ENCODE results near the gene KANK3. TPM values are rescaled to one million over a fixed set of nuclear protein-coding genes. Genes with fewer than 3 reads are reported as not detected.
"Not testable (repeated sequence)": the region's sequence is repeated elsewhere in the genome, so short reads cannot be mapped to it uniquely, and the experiment has no call there.

The KANK3 gene
- 10 to 100 TPM in 5 of 10 donors, 1 to 10 TPM in 5; 5.1 to 14.8 (median 9.6) TPM for polyA plus RNA-seq (ENCODE audit: insufficient read length in 10 of 10)
- long read RNA-seq, donor 1, transcript KANK3-201 (11 exons, 2,787 nt), result major isoform, 5 of 6 reads
- long read RNA-seq, donor 1, partial matches to known transcripts, result 0 of 6 reads
- long read RNA-seq, donor 1, other reads (novel, unspliced or antisense), result 0 of 6 reads
- long read RNA-seq, donor 2, partial matches to known transcripts, result 0 of 2 reads
- long read RNA-seq, donor 2, other reads (novel, unspliced or antisense), result 0 of 2 reads
- long read RNA-seq, donor 3, result 0 reads
- long read RNA-seq, donor 4, partial matches to known transcripts, result 40 of 89 reads
- long read RNA-seq, donor 4, other reads (novel, unspliced or antisense), result 45 of 89 reads
- long read RNA-seq, donor 5, partial matches to known transcripts, result 9 of 9 reads
- long read RNA-seq, donor 5, other reads (novel, unspliced or antisense), result 0 of 9 reads
- long read RNA-seq, donor 6, partial matches to known transcripts, result 0 of 5 reads
- long read RNA-seq, donor 6, other reads (novel, unspliced or antisense), result 0 of 5 reads
- long read RNA-seq, donor 7, partial matches to known transcripts, result 0 of 4 reads
- long read RNA-seq, donor 7, other reads (novel, unspliced or antisense), result 0 of 4 reads
- long read RNA-seq, donor 8, partial matches to known transcripts, result 140 of 156 reads
- long read RNA-seq, donor 8, other reads (novel, unspliced or antisense), result 15 of 156 reads
- long read RNA-seq, donor 9, partial matches to known transcripts, result 0 of 3 reads
- long read RNA-seq, donor 9, other reads (novel, unspliced or antisense), result 0 of 3 reads

DNA sequence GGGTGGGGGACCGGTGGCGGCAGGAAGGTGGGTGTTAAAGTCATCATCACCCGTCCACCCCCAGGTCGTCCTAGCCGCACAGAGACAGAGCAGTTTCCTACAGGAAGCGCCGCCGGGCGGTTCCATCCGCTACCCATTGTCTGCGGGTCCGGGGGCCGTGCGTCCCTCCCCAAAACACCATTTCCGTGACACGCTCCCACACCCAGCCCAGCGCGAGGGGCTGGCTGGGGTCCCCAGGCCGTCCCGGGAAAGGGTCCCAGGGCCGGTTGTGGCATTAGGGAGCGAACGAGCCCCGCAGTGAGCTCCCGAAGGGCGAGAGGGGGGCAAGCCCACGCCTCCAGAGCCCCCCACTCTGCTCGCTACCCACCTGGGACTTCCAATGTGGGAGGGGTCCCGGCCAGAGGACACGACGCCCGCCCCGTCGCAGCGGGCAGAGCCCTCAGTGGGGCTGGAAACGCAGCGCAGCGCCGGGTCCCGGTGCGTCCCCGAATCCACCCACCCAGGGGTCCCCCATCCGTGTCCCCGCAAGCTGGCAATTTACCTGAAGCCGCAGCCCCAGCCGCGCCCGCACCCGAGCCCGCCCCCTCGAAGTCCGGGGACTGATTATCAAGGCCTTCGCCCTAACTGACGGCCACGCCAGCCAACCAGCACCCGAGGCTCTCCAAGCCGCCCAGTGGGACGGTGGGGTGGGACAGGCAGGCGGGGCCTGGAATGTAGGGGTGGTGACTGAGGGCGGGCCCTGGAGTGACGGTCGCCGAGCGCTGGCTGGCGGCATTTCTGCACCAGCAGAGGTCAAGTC is at the start of gene KANK3:
Gene KANK3, minus strand, starts transcription at position 579 of the 799 bp plus-strand sequence. CDS start 5,434 bp downstream, outside the sequence.
- peak; percentile 85 to 91 (median 87) for DNase-seq

DNA sequence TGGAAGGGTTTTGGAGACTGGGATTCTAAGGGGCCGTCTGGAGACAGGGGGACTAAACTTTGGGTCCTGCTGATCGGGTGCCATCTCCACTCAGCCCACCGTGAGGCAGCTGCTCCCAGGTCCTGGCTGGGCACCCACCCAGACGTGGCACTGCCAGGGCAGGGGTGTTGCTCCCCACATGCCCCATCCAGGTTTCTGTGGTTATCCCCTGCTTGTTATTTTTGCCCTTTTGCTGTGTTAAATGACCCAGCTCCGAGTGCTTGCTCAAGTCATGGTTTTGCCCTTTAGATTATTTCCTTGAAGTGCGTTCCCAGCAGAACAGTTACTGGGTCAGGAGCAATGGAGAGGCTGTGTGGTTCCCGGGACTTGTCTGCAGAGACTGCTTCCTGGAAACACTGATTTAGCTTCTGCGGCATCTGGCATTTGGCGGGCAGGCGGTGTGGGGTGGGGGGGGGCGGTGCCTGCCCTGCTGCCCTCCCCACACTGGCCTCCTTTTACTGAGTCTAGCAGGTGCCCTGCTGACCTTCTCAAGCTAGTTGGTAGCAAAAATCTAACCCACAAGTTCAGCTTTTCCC is 49.0 kb upstream of the KANK3 start:
- no peak for DNase-seq

DNA sequence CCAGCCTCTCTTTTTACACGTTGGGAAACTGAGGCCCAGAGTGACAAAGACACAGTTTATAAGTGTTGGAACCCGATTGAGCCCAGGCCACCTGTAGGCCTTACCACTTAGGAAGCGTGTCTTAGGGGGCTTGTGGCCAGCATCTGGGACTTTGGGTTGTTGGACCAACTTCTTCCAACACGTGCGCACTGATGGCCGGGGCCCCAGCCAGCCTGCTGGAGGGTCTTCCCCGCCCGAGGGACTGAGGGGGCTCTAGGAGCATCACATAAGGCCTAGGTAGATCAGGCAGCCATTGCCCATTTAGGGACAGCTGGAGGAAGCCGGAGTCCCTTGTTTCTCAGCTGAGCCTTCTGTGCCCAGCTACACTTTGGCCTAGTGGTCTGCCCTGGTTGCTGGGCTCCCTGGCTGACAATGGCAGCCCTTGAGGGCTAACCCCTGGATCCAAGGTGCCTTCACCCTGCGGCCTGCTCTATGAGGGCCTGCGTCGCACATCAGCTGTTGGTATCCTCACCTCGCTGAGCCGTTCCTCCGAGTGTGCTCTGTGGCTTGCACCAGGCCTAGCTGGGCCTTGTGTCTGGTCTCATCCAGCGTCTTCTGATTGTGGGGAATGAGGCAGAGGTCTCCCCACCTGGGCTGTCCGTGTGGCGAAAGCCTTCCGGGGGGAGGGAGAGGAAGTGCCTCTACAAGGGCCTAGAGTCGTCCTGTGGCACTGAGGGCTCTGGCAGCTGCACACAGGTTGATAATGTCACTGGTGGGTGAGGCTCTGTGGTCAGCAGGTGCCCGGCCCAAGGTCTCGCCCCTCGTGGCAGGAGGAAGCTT is 48.3 kb upstream of the KANK3 start:
- DNase-seq, result no peak

DNA sequence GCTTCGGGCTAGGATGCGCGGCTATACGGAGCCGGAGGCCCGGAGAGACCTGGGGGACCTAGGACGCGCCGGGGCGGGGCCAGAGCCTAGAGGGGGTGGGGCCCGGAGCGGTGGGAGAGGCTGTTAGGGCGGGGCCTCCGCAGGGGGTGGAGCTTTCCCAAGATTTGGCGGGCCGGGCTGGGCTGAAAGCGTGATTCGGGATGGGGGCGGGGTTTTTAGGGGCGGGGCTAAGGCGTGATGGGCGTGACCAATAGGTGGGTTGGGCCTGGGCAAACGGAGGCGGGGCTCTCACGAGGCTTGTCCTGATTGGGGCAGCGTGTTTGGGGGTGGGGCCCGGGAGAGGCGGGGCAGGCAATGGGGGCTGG is 47.5 kb upstream of the KANK3 start:
- DNase-seq, result peak; percentile 86 to 93 (median 91)

DNA sequence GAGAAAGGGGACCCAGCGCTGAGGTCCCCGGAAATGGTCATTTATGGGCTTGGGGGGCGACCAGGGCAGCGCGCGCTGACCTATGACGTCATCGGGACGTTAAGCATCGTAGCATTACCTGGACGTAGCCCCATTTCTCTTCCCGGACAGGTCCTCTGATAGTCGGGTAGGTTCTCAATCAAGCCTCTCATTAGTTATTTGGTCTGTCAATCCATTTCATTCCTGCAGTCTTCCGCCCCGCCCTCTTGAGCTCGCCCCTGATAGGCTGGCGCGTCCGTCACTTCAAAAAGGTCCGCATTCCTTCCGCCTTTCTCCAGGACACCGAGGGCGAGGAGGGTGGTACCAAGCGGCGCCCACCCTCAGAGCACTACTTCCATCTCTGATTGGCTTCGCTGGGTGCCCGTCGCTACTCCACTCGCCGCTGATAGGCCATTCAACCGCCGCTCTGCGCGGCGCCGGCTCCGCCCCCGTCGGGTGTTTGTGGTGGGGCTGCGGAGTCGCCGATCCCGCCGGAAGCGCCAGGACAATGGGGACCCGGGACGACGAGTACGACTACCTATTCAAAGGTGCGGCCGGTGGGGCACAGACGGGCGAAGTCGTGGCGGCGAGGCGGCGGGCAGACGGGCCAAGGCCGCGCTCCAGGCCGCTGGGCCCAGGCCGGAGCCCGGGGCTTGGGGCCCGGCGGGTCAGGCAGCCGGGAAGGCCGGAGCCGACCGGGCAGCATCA is 47.0 kb upstream of the KANK3 start, which contains the start of gene RAB11B:
Gene RAB11B, plus strand, starts transcription at position 470 of the 726 bp plus-strand sequence. Its CDS starts 57 bp downstream, at position 527.
- peak; percentile 100 for DNase-seq

DNA sequence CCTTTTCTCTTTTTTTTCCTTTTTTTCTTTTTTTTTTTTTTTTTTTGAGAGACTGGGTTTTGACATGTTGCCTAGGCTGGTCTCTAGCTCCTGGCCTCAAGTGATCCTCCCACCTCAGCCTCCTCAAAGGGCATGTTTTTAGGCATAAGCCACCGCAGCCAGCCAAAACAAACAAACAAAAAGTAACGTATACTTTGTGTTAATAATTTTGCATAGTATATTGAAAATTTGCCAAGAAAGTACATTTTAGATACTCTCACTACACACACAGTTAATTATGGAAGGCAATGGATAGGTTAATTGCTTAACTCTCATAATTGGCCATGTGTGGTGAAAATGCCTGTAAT is 45.5 kb upstream of the KANK3 start:
- no peak for DNase-seq

DNA sequence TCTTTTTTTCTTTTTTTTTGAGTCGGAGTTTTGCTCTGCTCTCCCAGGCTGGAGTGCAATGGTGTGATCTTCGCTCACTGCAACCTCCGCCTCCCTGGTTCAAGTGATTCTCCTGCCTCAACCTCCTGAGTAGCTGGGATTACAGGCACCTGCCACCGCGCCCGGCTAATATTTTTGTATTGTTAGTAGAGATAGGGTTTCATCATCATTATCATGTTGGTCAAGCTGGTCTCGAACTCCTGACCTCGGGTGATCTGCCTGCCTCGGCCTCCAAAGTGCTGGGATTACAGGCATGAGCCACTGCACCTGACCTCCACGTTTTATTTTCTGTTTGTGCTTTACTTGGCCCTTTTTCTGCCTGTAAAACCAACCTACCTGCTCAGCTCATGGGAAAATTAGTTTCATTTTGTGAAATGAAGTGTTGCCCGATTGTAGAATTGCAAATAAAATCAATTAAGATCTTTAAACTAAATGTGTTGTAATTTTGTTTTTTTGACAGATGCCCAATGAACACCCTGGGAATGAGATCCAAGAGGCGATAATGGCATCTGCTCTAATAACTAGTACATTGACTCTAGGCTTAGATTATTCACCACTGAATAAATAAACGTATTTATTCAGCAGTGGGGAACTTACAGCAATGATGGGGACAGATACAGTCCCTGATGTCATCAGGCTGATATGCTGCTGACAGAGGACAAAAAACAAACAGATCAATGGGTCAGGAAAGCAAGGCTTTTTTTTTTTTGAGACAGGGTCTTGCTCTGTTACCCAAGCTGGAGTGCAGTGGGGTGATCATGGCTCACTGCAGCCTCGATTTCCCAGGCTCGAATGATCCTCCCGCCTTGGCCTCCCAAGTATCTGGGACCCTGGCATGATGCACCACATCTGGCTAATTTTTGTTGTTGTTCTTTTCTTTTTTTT is 44.9 kb upstream of the KANK3 start:
- no peak for DNase-seq

DNA sequence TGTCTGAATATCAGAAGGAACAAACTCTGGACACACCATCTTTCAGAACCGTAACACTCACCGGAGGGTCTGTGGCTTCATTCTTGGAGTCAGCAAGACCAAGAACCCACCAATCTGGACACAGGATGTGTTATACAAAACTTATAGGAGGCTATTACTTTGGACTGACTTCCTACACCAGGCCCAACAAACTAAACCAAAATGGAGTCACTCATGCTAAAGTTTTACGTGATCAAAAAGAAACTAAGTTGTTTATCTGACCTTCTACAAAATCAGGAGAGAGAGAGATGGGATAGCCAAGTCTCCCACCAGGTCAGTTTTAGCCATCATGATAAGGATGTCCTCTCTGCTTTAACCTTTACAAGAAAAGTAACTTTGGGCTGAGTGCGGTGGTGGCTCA is 43.9 kb upstream of the KANK3 start:
- no peak for DNase-seq

DNA sequence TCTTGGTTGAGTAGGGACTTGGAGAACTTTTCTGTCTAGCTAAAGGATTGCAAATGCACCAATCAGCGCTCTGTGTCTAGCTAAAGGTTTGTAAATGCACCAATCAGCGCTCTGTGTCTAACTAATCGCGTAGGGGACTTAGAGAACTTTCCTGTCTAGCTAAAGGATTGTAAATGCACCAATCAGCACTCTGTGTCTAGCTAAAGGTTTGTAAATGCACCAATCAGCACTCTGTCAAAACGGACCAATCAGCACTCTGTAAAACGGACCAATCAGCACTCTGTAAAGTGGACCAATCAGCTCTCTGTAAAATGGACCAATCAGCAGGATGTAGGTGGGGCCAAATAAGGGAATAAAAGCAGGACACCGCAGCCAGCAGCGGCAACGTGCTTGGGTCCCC is 43.4 kb upstream of the KANK3 start:
- DNase-seq, result not testable (repeated sequence)

DNA sequence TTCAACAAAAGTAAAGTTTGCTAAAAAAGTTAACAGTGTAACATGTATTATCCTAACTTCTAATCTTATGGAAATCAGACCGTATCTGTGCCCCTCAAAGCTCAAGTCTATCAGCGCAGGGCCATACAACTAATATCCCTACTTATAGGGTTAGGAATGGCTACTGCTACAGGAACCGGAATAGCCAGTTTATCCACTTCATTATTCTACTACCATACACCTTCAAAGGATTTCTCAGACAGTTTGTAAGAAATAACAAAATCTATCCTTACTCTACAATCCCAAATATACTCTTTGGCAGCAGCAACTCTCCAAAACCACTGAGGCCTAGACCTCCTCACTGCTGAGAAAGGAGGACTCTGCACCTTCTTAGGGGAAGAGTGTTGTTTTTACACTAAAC is 42.5 kb upstream of the KANK3 start:
- not testable (repeated sequence) for DNase-seq

DNA sequence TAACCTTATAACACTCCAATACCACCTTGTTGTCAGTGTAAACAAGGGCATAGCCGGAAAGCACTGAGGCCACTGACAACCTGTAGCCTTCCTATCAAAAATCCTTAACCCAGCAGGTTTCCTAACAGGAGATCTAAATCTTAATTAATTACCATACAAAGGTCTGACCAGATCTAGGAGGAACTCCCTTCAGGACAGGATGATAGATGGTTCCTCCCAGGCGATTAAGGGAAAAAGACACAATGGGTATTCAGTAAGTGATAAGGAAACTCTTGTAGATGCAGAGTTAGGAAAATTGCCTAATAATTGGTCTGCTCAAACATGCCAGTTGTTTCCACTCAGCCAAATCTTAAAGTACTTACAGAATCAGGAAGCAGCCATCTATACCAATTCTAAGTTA is 42.0 kb upstream of the KANK3 start:
- DNase-seq, result not testable (repeated sequence)

DNA sequence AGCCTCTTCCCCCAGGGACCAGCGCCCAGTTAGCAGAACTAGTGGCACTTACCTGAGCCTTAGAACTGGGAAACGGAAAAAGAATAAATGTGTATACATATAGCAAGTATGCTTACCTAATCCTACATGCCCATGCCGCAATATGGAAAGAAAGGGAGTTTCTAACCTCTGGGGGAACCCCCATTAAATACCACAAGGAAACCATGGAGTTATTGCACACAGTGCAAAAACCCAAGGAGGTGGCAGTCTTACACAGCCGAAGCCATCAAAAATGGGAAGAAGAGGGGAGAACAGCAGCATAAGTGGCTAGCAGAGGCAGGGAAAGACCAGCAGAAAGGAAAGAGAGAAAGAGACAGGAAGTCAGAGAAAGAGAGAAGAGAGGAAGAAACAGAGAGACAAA is 41.5 kb upstream of the KANK3 start:
- not testable (repeated sequence) for DNase-seq

DNA sequence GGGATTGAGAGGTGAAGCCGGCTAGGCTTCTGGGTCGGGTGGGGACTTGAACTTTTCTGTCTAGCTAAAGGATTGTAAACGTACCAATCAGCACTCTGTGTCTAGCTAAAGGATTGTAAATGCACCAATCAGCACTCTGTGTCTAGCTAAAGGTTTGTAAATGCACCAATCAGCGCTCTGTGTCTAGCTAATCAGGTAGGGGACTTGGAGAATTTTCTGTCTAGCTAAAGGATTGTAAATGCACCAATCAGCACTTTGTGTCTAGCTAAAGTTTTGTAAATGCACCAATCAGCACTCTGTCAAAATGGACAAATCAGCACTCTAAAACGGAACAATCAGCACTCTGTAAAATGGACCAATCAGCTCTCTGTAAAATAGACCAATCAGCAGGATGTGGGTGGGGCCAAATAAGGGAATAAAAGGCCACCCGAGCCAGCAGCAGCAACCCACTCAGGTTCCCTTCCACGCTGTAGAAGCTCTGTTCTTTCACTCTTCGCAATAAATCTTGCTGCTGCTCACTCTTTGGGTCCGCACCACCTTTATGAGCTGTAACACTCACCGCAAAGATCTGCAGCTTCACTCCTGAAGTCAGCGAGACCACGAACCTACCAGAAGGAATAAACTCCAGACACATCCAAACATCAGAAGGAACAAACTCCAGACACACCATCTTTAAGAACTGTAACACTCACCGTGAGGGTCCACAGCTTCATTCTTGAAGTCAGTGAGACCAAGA is 36.3 kb upstream of the KANK3 start:
- DNase-seq, result not testable (repeated sequence)

DNA sequence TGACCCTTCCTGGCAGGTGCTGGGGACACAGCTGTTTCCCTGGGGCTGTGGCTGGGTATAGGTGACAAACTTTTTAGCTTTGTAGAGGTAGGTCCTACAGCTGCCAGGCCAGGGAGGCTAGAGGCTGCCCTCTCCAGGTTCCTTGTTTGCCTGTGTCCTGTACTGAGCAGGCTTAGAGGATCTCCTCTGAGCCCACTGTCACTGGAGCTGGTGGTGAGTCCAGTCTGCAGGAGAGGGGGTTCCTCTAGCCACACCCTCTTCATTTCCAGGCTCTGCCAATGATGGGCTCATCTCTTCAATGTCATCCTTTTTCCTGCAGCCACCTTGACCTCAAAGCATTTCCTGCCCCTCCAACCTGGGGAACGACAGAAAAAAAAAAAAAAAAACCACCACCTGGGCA is 34.5 kb upstream of the KANK3 start:
- DNase-seq, result no peak

DNA sequence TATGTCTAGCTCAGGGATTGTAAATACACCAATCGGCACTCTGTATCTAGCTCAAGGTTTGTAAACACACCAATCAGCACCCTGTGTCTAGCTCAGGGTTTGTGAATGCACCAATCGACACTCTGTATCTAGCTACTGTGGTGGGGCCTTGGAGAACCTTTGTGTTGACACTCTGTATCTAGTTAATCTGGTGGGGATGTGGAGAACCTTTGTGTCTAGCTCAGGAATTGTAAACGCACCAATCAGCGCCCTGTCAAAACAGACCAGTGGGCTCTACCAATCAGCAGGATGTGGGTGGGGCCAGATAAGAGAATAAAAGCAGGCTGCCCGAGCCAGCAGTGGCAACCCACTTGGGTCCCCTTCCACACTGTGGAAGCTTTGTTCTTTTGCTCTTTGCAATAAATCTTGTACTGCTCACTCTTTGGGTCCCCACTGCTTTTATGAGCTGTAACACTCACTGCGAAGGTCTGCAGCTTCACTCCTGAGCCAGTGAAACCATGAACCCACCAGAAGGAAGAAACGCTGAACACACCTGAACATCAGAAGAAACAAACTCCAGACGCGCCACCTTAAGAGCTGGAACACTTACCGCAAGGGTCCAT is 33.4 kb upstream of the KANK3 start:
- not testable (repeated sequence) for DNase-seq

DNA sequence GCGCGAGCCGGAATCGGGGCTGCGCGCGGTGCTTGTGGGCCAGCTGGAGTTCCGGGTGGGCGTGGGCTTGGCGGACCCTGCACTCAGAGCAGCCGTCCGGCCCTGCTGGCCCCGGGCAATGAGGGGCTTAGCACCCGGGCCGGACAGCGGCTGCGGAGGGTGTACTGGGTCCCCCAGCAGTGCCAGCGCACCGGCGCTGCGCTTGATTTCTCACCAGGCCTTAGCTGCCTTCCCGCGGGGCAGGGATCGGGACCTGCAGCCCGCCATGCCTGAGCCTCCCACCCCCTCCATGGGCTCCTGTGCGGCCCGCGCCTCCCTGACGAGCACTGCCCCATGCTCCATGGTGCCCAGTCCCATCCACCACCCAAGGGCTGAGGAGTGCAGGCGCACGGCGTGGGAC is 32.7 kb upstream of the KANK3 start:
- not testable (repeated sequence) for DNase-seq
